Activated CD4-positive, alpha-beta memory T cell treated with anti-CD3 and anti-CD28 coated beads, Interleukin-2, amount 10 ng/mL, durations not matched to agents 7 days and 5 days (primary cell): ENCODE measurements around the gene CA5A. TPM values are rescaled to one million over a fixed set of nuclear protein-coding genes. Genes with fewer than 3 reads are reported as not detected.

Experiments
- total RNA-seq, 2 experiments: library from RNA; stranded (reverse); gene quantifications; one replicate each; pipeline ENCODE4 v1.2.3, GENCODE V29; 2021

The CA5A gene
- total RNA-seq, 2 experiments from 2014 or later: not detected

Other genes with a start within 250 kb of the CA5A start
- 10 to 100 TPM; 82.1 to 84.9 TPM for gene KLHDC4, start 170.5 kb downstream of the CA5A start, total RNA-seq
- 100 to 1,000 TPM; 178 to 187 TPM for gene SLC7A5, start 67.0 kb downstream of the CA5A start, total RNA-seq
- 10 to 100 TPM; 33.6 to 38.9 TPM for gene BANP, start 14.9 kb upstream of the CA5A start, total RNA-seq